ENCODE data around the gene CDC25A. TPM values are rescaled to one million over a fixed set of nuclear protein-coding genes. Genes with fewer than 3 reads are reported as not detected.
"Not testable (repeated sequence)": the region's sequence is repeated elsewhere in the genome, so short reads cannot be mapped to it uniquely, and the experiment has no call there.

CDC25A gene
- total RNA-seq = 3.4 TPM

GRCh38 chr3:48188266-48189201 lies at the start of gene CDC25A:
Gene CDC25A, minus strand, starts transcription at chr3:48188417. Its CDS starts 470 bp downstream, at chr3:48187947.
- DNase-seq = peak; percentile 97

- DNase-seq = no peak
Observed at GRCh38 chr3:48236531-48236930, 48.3 kb upstream of the CDC25A start.

- DNase-seq = no peak
Observed at GRCh38 chr3:48233542-48233941, 45.3 kb upstream of the CDC25A start.

- peak; percentile 33 for DNase-seq
Observed at GRCh38 chr3:48232734-48233133, 44.5 kb upstream of the CDC25A start.

- DNase-seq = no peak
Observed at GRCh38 chr3:48232232-48232631, 44.0 kb upstream of the CDC25A start.

- no peak for DNase-seq
Observed at GRCh38 chr3:48226939-48227338, 38.7 kb upstream of the CDC25A start.

- DNase-seq = no peak
Observed at GRCh38 chr3:48225587-48225986, 37.4 kb upstream of the CDC25A start.

GRCh38 chr3:48222616-48223513 lies 34.6 kb upstream of the CDC25A start, which contains the start of gene CAMP:
Gene CAMP, plus strand, starts transcription at chr3:48223495. Its CDS starts 17 bp downstream, at chr3:48223512.
- peak; percentile 0 for DNase-seq

GRCh38 chr3:48220746-48221145 lies 32.5 kb upstream of the CDC25A start:
- no peak for DNase-seq

GRCh38 chr3:48219543-48219942 lies 31.3 kb upstream of the CDC25A start:
- DNase-seq = no peak

- DNase-seq = no peak
Observed at GRCh38 chr3:48218537-48218936, 30.3 kb upstream of the CDC25A start.

- DNase-seq = no peak
Observed at GRCh38 chr3:48217449-48217848, 29.2 kb upstream of the CDC25A start.

GRCh38 chr3:48215876-48216275 lies 27.7 kb upstream of the CDC25A start:
- DNase-seq = no peak

GRCh38 chr3:48215466-48215865 lies 27.2 kb upstream of the CDC25A start:
- peak; percentile 36 for DNase-seq

- DNase-seq = no peak
Observed at GRCh38 chr3:48215019-48215418, 26.8 kb upstream of the CDC25A start.

GRCh38 chr3:48214225-48214624 lies 26.0 kb upstream of the CDC25A start:
- DNase-seq = no peak

- DNase-seq = not testable (repeated sequence)
Observed at GRCh38 chr3:48211776-48212175, 23.6 kb upstream of the CDC25A start.

GRCh38 chr3:48210534-48210933 lies 22.3 kb upstream of the CDC25A start:
- not testable (repeated sequence) for DNase-seq

GRCh38 chr3:48209445-48209844 lies 21.2 kb upstream of the CDC25A start:
- DNase-seq = no peak

GRCh38 chr3:48208076-48208475 lies 19.9 kb upstream of the CDC25A start:
- DNase-seq = no peak

GRCh38 chr3:48202632-48203031 lies 14.4 kb upstream of the CDC25A start:
- no peak for DNase-seq

- no peak for DNase-seq
Observed at GRCh38 chr3:48199117-48199516, 10.9 kb upstream of the CDC25A start.

- DNase-seq = no peak
Observed at GRCh38 chr3:48196611-48197010, 8.4 kb upstream of the CDC25A start.

Measured in skin of body (tissue), 2 donors.